Stimulated activated CD4-positive, alpha-beta T cell treated with anti-CD3 and anti-CD28 coated beads, Interleukin-15, amount 100 ng/mL, for 24 hours (primary cell): Measurements from ENCODE around the gene DPP8.
"Not testable (repeated sequence)": the region's sequence is repeated elsewhere in the genome, so short reads cannot be mapped to it uniquely, and the experiment has no call there.

Source experiments
- DNase-seq: peaks from one replicate; pipeline ENCODE4 v3.0.0-alpha.2; 2020

DPP8 gene

GRCh38 chr15:65516997-65517865, at the start of gene DPP8:
DPP8 (minus strand) TSS chr15:65517689; CDS start chr15:65512553, 5,136 bp downstream.
- peak; percentile 96 for DNase-seq

GRCh38 chr15:65561934-65562333, 44.4 kb upstream of the DPP8 start:
- DNase-seq, result no peak

GRCh38 chr15:65559941-65560340, 42.5 kb upstream of the DPP8 start:
- DNase-seq, result no peak

- DNase-seq, result no peak
Observed at GRCh38 chr15:65558997-65559760, 41.7 kb upstream of the DPP8 start.

GRCh38 chr15:65558336-65558735, 40.8 kb upstream of the DPP8 start:
- no peak for DNase-seq

- no peak for DNase-seq
Observed at GRCh38 chr15:65556622-65557021, 39.1 kb upstream of the DPP8 start.

GRCh38 chr15:65553691-65554090, 36.2 kb upstream of the DPP8 start:
- no peak for DNase-seq

GRCh38 chr15:65552851-65553250, 35.4 kb upstream of the DPP8 start:
- DNase-seq, result not testable (repeated sequence)

- no peak for DNase-seq
Observed at GRCh38 chr15:65551183-65551582, 33.7 kb upstream of the DPP8 start.

- DNase-seq, result no peak
Observed at GRCh38 chr15:65550681-65551098, 33.2 kb upstream of the DPP8 start.

GRCh38 chr15:65549288-65549687, 31.8 kb upstream of the DPP8 start:
- not testable (repeated sequence) for DNase-seq

- no peak for DNase-seq
Observed at GRCh38 chr15:65547841-65548240, 30.4 kb upstream of the DPP8 start.

- no peak for DNase-seq
Observed at GRCh38 chr15:65541231-65541820, 23.8 kb upstream of the DPP8 start.

- DNase-seq, result no peak
Observed at GRCh38 chr15:65540314-65540713, 22.8 kb upstream of the DPP8 start.

GRCh38 chr15:65535192-65535591, 17.7 kb upstream of the DPP8 start:
- DNase-seq, result no peak

GRCh38 chr15:65533057-65533756, 15.7 kb upstream of the DPP8 start:
- no peak for DNase-seq

GRCh38 chr15:65532738-65533051, 15.2 kb upstream of the DPP8 start:
- no peak for DNase-seq

- DNase-seq, result peak; percentile 96
Observed at GRCh38 chr15:65530318-65531111, 13.0 kb upstream of the DPP8 start, which contains the start of gene HACD3. HACD3 (plus strand) TSS chr15:65530463; CDS start chr15:65530632, 169 bp downstream.

GRCh38 chr15:65529762-65530317, 12.4 kb upstream of the DPP8 start:
- DNase-seq, result no peak

GRCh38 chr15:65528461-65529060, 11.1 kb upstream of the DPP8 start:
- DNase-seq, result no peak

- DNase-seq, result no peak
Observed at GRCh38 chr15:65525622-65526021, 8.1 kb upstream of the DPP8 start.
